GM12892 (cell line): Measurements from ENCODE around the gene TXNDC16.

Experiments
- DNase-seq: peaks from one replicate; pipeline ENCODE4 v3.0.0; 2011; ENCODE audit not compliant: insufficient read length
- FAIRE-seq: peaks from 2 replicates; lab custom pipeline; 2011; peaks lifted over from hg19 to GRCh38; lab: Jason Lieb, UNC
- POLR2A ChIP-seq: IDR thresholded peaks from 2 replicates; pipeline ENCODE4 v1.6.1; 2011; ENCODE audit warnings: low read depth, low read length, control low read depth
- POLR2AphosphoS5 ChIP-seq: IDR thresholded peaks from 2 replicates; pipeline ENCODE4 v1.6.1; 2011; ENCODE audit warnings: low read depth, low read length, control low read depth
- TAF1 ChIP-seq: IDR thresholded peaks from 2 replicates; pipeline ENCODE4 v1.6.1; 2011; ENCODE audit warnings: low read depth, mild to moderate bottlenecking, control low read depth, low read length, borderline replicate concordance

Gene TXNDC16

GRCh38 chr14:52397844-52398243, 154.5 kb downstream of the TXNDC16 start:
- DNase-seq (no peak), FAIRE-seq (no peak)
- no peak for TF ChIP-seq POLR2A
- TF ChIP-seq POLR2AphosphoS5 = no peak
- no peak for TF ChIP-seq TAF1

- FAIRE-seq = no peak
- TF ChIP-seq TAF1 (no peak), POLR2AphosphoS5 (no peak), POLR2A (no peak)
- no peak for DNase-seq
Measured at GRCh38 chr14:52395728-52396127, 156.6 kb downstream of the TXNDC16 start.

DNA sequence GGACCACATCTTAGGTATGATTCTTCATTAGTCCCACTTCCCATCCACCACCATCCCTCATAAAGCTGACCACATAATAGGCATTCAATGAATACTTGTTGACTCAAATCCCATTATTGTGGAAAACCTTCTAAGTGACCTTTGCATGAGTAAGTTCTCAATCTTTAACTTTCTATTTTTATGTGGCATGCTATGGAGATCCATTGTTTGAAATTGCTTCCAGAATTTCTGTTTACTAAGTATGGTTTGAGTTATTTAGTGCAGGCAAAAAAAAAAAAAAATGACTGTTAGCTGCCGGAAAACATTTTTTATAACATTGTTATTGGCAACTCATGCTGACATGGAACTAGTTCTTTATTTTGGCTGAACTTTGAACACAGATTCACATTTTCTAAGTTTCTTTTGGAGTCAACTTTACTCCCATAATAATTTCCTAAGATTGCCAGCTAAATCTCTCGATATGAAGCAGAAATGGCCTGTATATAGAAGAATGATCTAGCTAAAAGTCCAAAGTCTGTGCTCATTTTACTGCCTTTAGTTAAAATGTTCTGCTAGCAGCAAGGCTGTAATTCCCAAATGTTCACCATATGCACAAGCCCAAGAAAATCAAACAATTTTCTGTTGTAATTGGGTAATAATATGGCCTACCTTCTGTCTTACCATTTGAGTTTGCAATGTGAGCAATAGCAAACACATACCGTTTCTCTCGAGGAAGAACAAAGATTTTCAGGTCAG, 160.3 kb downstream of the TXNDC16 start:
- FAIRE-seq = no peak
- no peak for DNase-seq
- TF ChIP-seq POLR2A = no peak
- no peak for TF ChIP-seq POLR2AphosphoS5
